ENCODE measurements around the gene GPR63. TPM values are rescaled to one million over a fixed set of nuclear protein-coding genes. Genes with fewer than 3 reads are reported as not detected.

The GPR63 gene
- total and polyA plus RNA-seq, 2 donors (not counting 1 experiment from before 2014, with no cell fraction given), result 0.01 to 0.12 TPM

- Mint-ChIP-seq H3K27me3 (peaks cover 7% of the 10 kb centered on the region), H3K27ac (no peak overlapping the region), H3K4me1 (no peaks in the 10 kb centered on the region), H3K9me3 (ENCODE audit: insufficient read depth) (no peaks in the 10 kb centered on the region), H3K4me3 (no peak overlapping the region)
- Histone ChIP-seq H3K79me2 (ENCODE audit: control insufficient read depth, insufficient read depth, low read length) (no peaks in the 10 kb centered on the region), H3K27ac (ENCODE audit: low read length in 2 of 2) (no peak overlapping the region), H3K4me3 (ENCODE audit: control extremely low read depth in 1 of 5, extremely low read depth in 1 of 5, insufficient read depth in 1 of 5, low read depth in 2 of 5, low read length in 4 of 5) (no peak overlapping the region), H3K4me2 (replicated peaks; ENCODE audit: low read depth, low read length, poor library complexity, severe bottlenecking) (no peak overlapping the region), H3K9ac (ENCODE audit: low read length) (no peak overlapping the region), H2AFZ (ENCODE audit: insufficient read depth, low read depth, low read length, poor library complexity, severe bottlenecking) (no peak overlapping the region), H3K36me3 (replicated peaks in 1 of 2; ENCODE audit: control extremely low read depth in 1 of 2, control insufficient read depth in 1 of 2, extremely low read depth in 1 of 2, insufficient read depth in 2 of 2, low read length in 1 of 2) (no peaks in the 10 kb centered on the region), H3K4me1 (ENCODE audit: control insufficient read depth in 2 of 2, insufficient read depth in 2 of 2, low read length in 2 of 2) (no peaks in the 10 kb centered on the region), H3K9me3 (ENCODE audit: control extremely low read depth in 1 of 3, control insufficient read depth in 2 of 3, insufficient read depth in 1 of 3, low read length in 2 of 3) (no peaks in the 10 kb centered on the region), H3K27me3 (replicated peaks in 1 of 4; ENCODE audit: control extremely low read depth in 1 of 4, control insufficient read depth in 3 of 4, insufficient read depth in 4 of 4, low read length in 3 of 4) (no peaks in the 10 kb centered on the region), H4K20me1 (ENCODE audit: control insufficient read depth, insufficient read depth, low read length, poor library complexity, severe bottlenecking) (no peaks in the 10 kb centered on the region)
- intact Hi-C loops (cut with micrococcal nuclease), result no loop called here
- TF ChIP-seq, protein P1, sequence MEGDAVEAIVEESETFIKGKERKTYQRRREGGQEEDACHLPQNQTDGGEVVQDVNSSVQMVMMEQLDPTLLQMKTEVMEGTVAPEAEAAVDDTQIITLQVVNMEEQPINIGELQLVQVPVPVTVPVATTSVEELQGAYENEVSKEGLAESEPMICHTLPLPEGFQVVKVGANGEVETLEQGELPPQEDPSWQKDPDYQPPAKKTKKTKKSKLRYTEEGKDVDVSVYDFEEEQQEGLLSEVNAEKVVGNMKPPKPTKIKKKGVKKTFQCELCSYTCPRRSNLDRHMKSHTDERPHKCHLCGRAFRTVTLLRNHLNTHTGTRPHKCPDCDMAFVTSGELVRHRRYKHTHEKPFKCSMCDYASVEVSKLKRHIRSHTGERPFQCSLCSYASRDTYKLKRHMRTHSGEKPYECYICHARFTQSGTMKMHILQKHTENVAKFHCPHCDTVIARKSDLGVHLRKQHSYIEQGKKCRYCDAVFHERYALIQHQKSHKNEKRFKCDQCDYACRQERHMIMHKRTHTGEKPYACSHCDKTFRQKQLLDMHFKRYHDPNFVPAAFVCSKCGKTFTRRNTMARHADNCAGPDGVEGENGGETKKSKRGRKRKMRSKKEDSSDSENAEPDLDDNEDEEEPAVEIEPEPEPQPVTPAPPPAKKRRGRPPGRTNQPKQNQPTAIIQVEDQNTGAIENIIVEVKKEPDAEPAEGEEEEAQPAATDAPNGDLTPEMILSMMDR (IDR thresholded peaks at IDR 0.05), result no peak
- no peak for TF ChIP-seq EZH2 (IDR thresholded peaks at IDR 0.05; ENCODE audit: borderline replicate concordance, insufficient read depth, low read depth, low read length, poor library complexity, severe bottlenecking)
- no CpG with 5 or more reads among the region's 1 CpG for WGBS (ENCODE audit: insufficient coverage)
- no peak for ATAC-seq (ENCODE audit: low read depth)
- no peak for DNase-seq
- POLR2A ChIA-PET, result no interaction called here
- CTCF ChIA-PET, result no interaction called here
These were observed 25.1 kb downstream of the GPR63 start for GRCh38 chr6:96812077-96812703.

DNA sequence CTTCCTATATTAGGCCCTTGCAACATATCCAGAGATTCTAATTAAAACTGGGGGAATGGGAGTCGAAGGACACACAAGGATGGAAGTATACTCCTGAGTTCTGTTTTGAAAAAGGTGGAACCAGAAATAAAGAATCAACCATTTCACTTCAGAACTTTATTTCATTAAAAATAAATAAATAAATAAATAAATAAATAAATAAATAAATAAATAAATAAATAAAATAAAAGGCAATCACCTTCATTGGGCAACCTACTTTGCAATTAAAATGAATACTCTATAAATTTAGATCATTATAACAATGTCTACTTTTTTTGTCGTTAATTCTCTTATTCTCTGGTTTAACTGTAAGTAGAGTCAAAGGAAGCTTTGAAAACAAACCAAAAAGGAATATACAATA is 25.6 kb downstream of the GPR63 start:
- ATAC-seq (ENCODE audit: low read depth), result no peak
- ChIA-PET POLR2A (no interaction called here), CTCF (no interaction called here)
- Mint-ChIP-seq H3K27me3 (peaks cover 7% of the 10 kb centered on the region), H3K27ac (no peak overlapping the region), H3K4me1 (no peaks in the 10 kb centered on the region), H3K4me3 (no peak overlapping the region), H3K9me3 (ENCODE audit: insufficient read depth) (no peaks in the 10 kb centered on the region)
- intact Hi-C loops (cut with micrococcal nuclease), result no loop called here
- no peaks in the 10 kb centered on the region for H4K20me1 ChIP-seq (ENCODE audit: control insufficient read depth, insufficient read depth, low read length, poor library complexity, severe bottlenecking)
- H3K9ac ChIP-seq (ENCODE audit: low read length), result no peak overlapping the region
- H3K4me2 ChIP-seq (replicated peaks; ENCODE audit: low read depth, low read length, poor library complexity, severe bottlenecking), result no peak overlapping the region
- H3K27ac ChIP-seq (ENCODE audit: low read length in 2 of 2), result no peak overlapping the region
- no peaks in the 10 kb centered on the region for H3K4me1 ChIP-seq (ENCODE audit: control insufficient read depth in 2 of 2, insufficient read depth in 2 of 2, low read length in 2 of 2)
- no peak for TF ChIP-seq EZH2 (IDR thresholded peaks at IDR 0.05; ENCODE audit: borderline replicate concordance, insufficient read depth, low read depth, low read length, poor library complexity, severe bottlenecking)
- TF ChIP-seq, protein P1 (IDR thresholded peaks at IDR 0.05), result no peak
- H2AFZ ChIP-seq (ENCODE audit: insufficient read depth, low read depth, low read length, poor library complexity, severe bottlenecking), result no peak overlapping the region
- no peaks in the 10 kb centered on the region for H3K27me3 ChIP-seq (replicated peaks in 1 of 4; ENCODE audit: control extremely low read depth in 1 of 4, control insufficient read depth in 3 of 4, insufficient read depth in 4 of 4, low read length in 3 of 4)
- no CpG with 5 or more reads among the region's 2 CpGs for WGBS (ENCODE audit: insufficient coverage)
- H3K36me3 ChIP-seq (replicated peaks in 1 of 2; ENCODE audit: control extremely low read depth in 1 of 2, control insufficient read depth in 1 of 2, extremely low read depth in 1 of 2, insufficient read depth in 2 of 2, low read length in 1 of 2), result no peaks in the 10 kb centered on the region
- no peak overlapping the region for H3K4me3 ChIP-seq (ENCODE audit: control extremely low read depth in 1 of 5, extremely low read depth in 1 of 5, insufficient read depth in 1 of 5, low read depth in 2 of 5, low read length in 4 of 5)
- no peak for DNase-seq
- no peaks in the 10 kb centered on the region for H3K79me2 ChIP-seq (ENCODE audit: control insufficient read depth, insufficient read depth, low read length)
- no peaks in the 10 kb centered on the region for H3K9me3 ChIP-seq (ENCODE audit: control extremely low read depth in 1 of 3, control insufficient read depth in 2 of 3, insufficient read depth in 1 of 3, low read length in 2 of 3)

All from B cell (primary cell).